ENCODE measurements around the gene TEX13C. TPM values are rescaled to one million over a fixed set of nuclear protein-coding genes. Genes with fewer than 3 reads are reported as not detected.

TEX13C gene
- total RNA-seq, 1 experiment from 2014 or later = 0.24 TPM

DNA sequence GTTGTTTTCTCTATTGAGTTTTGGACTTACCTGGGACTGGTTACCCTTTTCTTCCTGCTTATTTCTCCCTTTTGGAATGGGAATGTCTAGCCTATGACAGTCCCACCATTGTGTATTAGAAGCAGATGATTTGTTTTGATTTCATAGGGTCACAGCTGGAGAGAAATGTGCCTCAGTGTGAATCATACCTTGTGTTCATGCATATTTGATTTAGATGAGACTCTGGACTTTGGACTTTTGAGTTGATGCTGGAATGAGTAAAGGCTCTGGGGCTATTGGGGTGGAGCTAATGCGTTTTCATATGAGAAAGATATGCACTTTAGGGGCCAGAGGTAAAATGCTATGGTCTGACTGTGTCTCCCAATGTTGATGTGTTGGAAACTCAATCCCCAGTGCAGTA, 30.5 kb upstream of the TEX13C start:
- Histone ChIP-seq H3K4me2 (ENCODE audit: insufficient read depth, insufficient read length, low read length) (no peak overlapping the region), H3K4me1 (ENCODE audit: insufficient read depth, low read length) (no peaks in the 10 kb centered on the region; the same call in 1 of the 2 replicates), H3K79me2 (ENCODE audit: insufficient read depth, low read length) (no peaks in the 10 kb centered on the region), H2AK5ac (ENCODE audit: insufficient read length, low read length) (no peak overlapping the region), H2BK20ac (ENCODE audit: low read depth, low read length, poor library complexity, severe bottlenecking) (no peak overlapping the region), H3K23me2 (ENCODE audit: insufficient read length, low read depth, low read length, poor library complexity, severe bottlenecking) (no peaks in the 10 kb centered on the region), H4K91ac (ENCODE audit: insufficient read length, low read depth, low read length) (no peak overlapping the region), H4K8ac (replicated peaks; ENCODE audit: insufficient read length, low read depth, low read length) (no peak overlapping the region), H3K27me3 (ENCODE audit: insufficient read depth, low read length) (no peaks in the 10 kb centered on the region), H3K56ac (ENCODE audit: insufficient read length, low read depth, low read length) (no peak overlapping the region), H3K79me1 (ENCODE audit: insufficient read depth, low read depth, low read length, poor library complexity, severe bottlenecking) (no peaks in the 10 kb centered on the region), H2BK15ac (ENCODE audit: low read depth, low read length) (no peak overlapping the region), H2BK12ac (ENCODE audit: insufficient read length, low read depth, low read length) (no peak overlapping the region), H3K23ac (ENCODE audit: insufficient read length, low read depth, low read length) (no peak overlapping the region), H2BK5ac (ENCODE audit: insufficient read length, low read length) (no peak overlapping the region), H3T11ph (ENCODE audit: low read length) (no peak overlapping the region), H2AFZ (ENCODE audit: low read length) (no peak overlapping the region), H3K14ac (ENCODE audit: insufficient read depth, low read length) (no peak overlapping the region), H3K9ac (ENCODE audit: extremely low read depth, insufficient read length, low read length) (no peak overlapping the region), H4K5ac (ENCODE audit: insufficient read length, low read depth, low read length) (no peak overlapping the region), H3K4ac (ENCODE audit: low read depth, low read length) (no peak overlapping the region), H3K18ac (ENCODE audit: insufficient read length, low read depth, low read length) (no peak overlapping the region), H2BK120ac (ENCODE audit: low read depth, low read length, poor library complexity, severe bottlenecking) (no peak overlapping the region), H3K9me3 (ENCODE audit: control insufficient read depth, low read depth, low read length) (no peaks in the 10 kb centered on the region), H3K27ac (ENCODE audit: insufficient read length, low read depth, low read length) (no peak overlapping the region), H4K20me1 (ENCODE audit: control insufficient read depth, insufficient read depth, insufficient read length) (no peaks in the 10 kb centered on the region)
- peaks cover 6 to 7% of the 10 kb centered on the region in 2 experiments; a peak in 2 of 4 replicates for H3K4me1 Mint-ChIP-seq
- H3K4me3 Mint-ChIP-seq = no peak overlapping the region
- H3K36me3 Mint-ChIP-seq (ENCODE audit: insufficient read depth in 1 of 3, low read depth in 3 of 3) = peaks cover 0 to 1% (median 0%) of the 10 kb centered on the region in 3 experiments; a peak in 1 of 7 replicates
- TF ChIP-seq, protein P1, sequence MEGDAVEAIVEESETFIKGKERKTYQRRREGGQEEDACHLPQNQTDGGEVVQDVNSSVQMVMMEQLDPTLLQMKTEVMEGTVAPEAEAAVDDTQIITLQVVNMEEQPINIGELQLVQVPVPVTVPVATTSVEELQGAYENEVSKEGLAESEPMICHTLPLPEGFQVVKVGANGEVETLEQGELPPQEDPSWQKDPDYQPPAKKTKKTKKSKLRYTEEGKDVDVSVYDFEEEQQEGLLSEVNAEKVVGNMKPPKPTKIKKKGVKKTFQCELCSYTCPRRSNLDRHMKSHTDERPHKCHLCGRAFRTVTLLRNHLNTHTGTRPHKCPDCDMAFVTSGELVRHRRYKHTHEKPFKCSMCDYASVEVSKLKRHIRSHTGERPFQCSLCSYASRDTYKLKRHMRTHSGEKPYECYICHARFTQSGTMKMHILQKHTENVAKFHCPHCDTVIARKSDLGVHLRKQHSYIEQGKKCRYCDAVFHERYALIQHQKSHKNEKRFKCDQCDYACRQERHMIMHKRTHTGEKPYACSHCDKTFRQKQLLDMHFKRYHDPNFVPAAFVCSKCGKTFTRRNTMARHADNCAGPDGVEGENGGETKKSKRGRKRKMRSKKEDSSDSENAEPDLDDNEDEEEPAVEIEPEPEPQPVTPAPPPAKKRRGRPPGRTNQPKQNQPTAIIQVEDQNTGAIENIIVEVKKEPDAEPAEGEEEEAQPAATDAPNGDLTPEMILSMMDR (conservative IDR thresholded peaks at IDR 0.05) = no peak
- DNase-seq = no peak
- no CpG with 5 or more reads among the region's 1 CpG for WGBS (ENCODE audit: extremely low coverage, insufficient read length, low lambda C conversion rate)
- no peaks in the 10 kb centered on the region; the same call in 1 of the 2 replicates for H3K27me3 Mint-ChIP-seq (ENCODE audit: low read depth)
- no peak overlapping the region for H3K27ac Mint-ChIP-seq
- peaks cover 3 to 7% of the 10 kb centered on the region in 2 experiments; a peak in 3 of 5 replicates for H3K9me3 Mint-ChIP-seq

All from H9 (cell line).